ENCODE data around the gene TMA16.
"Not testable (repeated sequence)": the region's sequence is repeated elsewhere in the genome, so short reads cannot be mapped to it uniquely, and the experiment has no call there.

TMA16 gene

DNA sequence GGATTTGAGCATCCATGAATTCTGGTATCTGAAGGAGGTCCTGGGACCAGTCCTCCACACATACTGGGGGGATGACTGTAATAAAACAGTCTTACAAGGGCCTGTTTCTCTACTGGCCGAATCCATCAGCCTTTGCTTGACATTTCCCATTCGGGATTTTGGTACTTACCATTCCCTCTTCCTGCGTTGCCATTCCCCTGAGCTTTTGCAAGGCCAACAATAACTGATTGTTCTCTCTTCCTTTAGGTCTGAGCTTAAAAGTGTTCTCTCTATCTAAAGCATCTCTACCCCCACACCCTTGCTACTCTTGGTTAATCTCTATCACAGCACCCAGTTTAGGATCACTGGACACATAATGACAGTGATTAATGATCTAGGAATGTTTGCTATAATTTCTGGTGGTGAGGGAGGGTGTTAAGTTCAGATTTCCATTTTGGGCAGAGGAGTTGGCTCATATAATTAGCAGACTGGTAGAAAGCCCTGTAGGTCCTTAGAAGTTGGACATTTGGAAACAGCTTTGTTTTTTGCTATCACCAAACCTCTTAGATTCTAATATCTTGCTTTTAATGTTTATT lies 29.4 kb downstream of the TMA16 start:
- no peak for DNase-seq

GRCh38 chr4:163525982-163526381 lies 31.5 kb downstream of the TMA16 start:
- no peak for DNase-seq

- DNase-seq: no peak
These were observed 32.7 kb downstream of the TMA16 start for GRCh38 chr4:163527172-163527571.

DNA sequence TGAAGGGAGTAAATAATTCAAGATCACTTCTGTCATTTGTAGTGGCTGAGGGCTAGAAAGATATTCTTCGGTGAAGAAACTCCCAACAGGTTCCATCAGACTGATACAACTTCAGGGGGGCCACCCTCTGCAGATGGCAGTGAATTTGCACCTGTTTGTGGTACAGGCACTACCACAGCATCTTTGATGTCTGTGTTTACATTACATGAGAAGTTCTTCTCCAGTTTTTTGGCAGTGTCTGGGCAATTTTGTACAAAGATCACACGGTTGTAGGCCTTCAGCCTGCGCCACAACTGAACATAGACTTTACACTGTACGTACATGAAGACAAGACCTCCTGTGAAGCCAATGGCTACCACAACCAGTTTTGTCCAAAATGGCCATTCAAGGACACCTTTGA lies 34.2 kb downstream of the TMA16 start:
- DNase-seq: no peak

DNA sequence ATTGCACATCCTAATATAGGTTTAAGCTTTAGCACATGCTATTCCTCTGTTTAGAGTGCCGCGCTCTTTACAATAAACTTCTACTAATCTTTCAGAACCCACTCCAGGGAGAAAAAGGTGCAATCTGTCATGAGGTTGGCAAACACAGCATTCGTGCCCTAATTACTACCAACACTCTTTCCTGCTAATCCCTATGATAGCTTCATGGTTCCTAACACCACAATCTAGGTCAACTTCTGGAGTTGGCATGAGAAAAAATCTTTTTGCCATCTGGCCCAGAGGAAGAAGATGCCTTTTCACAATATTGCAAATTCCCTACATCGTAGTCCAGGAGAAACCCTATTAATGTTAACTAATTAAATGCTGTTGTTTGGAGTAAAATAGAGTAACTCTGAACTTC lies 39.6 kb downstream of the TMA16 start:
- no peak for DNase-seq

GRCh38 chr4:163535657-163536056 lies 41.2 kb downstream of the TMA16 start:
- DNase-seq: no peak

DNA sequence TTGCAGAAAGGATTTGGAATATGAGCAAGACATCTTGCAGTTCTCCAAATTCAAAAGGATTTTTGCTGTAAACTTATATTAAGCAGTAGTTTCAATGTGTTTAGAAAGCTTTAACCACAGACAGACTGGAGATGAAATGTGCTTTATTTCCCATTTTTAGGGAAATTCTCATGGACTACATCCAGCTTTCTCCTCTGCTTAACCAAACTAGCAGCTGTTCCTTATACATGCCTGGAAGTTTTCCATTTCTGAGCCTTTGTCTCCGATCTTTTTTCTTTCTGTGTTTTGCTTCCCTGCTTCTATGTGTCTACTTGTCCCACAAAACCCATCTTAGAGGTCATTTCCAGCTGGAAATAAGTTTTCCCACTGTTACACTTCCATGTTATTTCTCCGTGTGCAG lies 41.6 kb downstream of the TMA16 start:
- no peak for DNase-seq

GRCh38 chr4:163537114-163537513 lies 42.6 kb downstream of the TMA16 start:
- DNase-seq: no peak

DNA sequence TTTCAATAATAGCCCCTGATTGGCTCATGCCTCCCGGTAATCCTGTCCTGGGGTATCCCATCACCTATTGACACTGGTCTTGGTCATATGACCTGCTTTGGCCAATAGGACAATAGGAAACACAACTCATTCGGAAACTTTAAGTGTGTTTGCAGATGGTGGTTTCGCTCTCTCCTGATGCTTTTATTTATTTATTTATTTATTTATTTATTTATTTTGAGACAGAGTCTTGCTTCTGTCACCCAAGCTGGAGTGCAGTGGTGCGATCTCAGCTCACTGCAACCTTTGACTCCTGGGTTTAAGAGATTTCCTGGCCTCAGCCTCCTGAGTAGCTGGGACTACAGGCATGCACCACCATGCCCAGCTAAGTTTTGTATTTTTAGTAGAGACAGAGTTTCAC lies 44.3 kb downstream of the TMA16 start:
- DNase-seq: not testable (repeated sequence)

DNA sequence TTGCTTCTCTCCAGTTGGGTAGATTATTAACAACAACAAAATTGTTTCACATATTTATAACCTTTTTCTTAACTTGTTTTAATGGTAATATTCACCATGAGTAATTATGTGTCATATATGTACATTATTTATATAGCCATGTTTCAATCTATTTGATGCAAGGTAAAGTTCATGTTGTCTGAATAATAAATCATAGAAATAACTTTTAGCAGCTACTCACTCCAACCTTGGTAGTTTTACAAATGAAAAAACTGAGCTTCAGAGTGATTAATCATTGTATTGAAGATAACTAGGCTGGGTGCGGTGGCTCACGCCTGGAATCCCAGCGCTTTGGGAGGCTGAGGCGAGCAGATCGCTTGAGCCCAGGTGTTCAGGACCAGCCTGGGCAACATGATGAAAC lies 46.0 kb downstream of the TMA16 start:
- DNase-seq: no peak

GRCh38 chr4:163540977-163541376 lies 46.5 kb downstream of the TMA16 start:
- no peak for DNase-seq

GRCh38 chr4:163542275-163542674 lies 47.8 kb downstream of the TMA16 start:
- DNase-seq: no peak

GRCh38 chr4:163544407-163545038 lies 50.0 kb downstream of the TMA16 start:
- peak; percentile 60 to 64 for DNase-seq

- DNase-seq: peak; percentile 21 to 62
These were observed 54.2 kb downstream of the TMA16 start for GRCh38 chr4:163548481-163549243.

DNA sequence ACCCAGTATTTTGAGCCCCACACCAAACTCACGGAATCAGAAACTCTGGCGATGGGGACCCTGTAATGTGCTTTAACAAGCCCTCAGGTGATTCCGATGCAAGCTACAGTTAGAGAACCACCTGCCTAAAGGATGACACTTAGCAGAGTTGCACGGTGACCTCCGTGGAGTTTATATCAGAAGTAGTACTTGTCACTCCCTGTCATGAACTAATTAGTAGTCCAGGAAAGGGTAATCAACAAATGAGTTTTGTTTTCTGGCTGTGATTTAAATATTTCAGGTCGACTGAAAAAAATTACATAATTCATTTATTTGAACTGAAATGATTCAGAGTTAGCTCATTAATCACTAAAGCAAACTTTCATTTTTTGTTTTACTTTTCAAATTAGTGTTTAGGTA lies 56.4 kb downstream of the TMA16 start:
- no peak for DNase-seq

DNA sequence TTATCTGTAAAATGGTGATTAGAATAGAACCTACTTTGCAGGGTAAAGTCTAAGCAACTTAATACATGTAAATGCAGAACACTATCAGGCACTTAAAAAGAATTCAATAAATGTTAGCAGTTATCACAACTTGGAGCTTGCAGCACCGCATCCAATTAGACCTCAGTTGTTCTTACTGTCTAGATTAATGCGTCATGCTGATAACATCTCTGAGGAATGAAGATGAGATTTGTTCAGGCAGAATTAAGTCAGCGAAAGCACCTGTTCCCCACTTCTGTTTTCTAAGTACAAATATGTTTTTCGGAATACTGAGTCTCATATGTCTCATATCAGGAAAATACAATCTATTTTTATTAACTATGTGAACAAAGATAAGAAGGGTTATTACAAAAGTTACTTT lies 58.7 kb downstream of the TMA16 start:
- DNase-seq: no peak

DNA sequence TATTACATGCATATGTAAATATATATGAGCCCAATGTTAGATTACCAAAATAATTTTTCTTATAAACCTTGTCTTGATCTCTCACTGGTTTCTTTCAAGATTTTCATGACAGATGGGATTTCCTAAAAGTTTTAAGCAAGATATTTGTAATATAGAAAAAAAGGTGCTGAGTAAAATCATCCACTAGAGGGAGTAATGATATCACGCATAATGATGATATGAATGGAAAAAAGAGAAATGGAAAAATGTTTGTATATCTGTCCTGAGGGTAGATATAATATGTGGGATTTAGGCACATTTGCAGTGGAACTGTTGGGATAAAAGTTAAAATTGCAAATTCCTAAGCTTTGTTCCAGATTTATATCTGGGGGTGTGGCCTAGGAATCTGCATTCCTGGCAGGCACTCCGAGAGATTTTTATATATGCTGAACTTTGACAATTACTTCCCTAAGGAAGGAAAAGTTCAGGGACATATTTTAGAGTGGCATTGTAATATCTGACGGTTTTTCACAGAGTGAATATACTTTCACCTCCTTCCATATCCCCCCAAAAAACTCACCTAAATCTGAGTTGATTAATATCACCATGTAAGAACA lies 60.5 kb downstream of the TMA16 start:
- peak in 1 of 2 donors; percentile 42 for DNase-seq

GRCh38 chr4:163556177-163556576 lies 61.7 kb downstream of the TMA16 start:
- peak in 1 of 2 donors; percentile 28 for DNase-seq

- no peak for DNase-seq
These were observed 62.3 kb downstream of the TMA16 start for GRCh38 chr4:163556650-163557391.

DNA sequence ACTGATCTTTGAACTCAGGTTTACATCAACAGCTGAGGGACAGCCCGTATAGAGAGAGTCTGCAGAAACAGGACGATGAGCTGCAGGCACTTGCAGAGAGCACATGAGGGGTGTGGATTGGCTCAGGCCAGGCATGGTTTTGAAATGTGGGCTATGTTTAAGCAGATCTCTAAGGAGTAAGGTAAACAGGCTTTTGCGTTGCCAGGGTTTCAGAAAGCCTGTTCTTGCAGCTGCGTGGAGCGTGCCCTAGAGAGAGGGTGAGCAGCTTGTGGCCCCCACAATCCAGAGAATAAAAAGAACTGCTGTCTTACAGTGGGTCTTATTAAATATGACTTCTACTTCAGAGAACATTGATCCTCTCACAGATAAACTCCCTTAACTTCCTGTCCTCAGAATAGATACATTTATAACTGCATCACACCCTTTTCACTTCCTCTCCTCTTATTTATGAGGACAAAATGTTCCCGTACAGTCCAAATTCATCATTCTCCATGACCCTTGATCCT lies 64.1 kb downstream of the TMA16 start:
- DNase-seq: peak; percentile 37 to 47

DNA sequence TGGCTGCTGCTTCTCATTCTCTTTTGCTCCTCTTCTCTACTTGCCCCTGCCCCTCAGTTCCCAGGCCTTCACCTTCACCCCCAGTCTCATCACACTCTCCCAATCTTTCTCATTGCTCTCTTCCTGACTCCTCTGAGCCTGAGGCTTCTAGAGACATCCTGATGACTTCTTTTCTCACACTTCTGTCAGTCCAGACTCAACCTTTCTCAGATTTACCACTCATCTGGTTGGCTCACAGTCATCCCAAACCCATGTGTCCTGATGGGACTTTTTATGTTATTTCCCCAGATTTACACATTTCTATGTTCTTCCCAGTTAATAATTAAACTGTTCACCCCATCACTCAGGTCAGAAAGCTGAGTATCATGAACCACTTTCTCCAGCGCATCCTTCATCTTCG lies 68.0 kb downstream of the TMA16 start:
- DNase-seq: no peak

GRCh38 chr4:163563592-163563991 lies 69.1 kb downstream of the TMA16 start:
- DNase-seq: no peak

DNA sequence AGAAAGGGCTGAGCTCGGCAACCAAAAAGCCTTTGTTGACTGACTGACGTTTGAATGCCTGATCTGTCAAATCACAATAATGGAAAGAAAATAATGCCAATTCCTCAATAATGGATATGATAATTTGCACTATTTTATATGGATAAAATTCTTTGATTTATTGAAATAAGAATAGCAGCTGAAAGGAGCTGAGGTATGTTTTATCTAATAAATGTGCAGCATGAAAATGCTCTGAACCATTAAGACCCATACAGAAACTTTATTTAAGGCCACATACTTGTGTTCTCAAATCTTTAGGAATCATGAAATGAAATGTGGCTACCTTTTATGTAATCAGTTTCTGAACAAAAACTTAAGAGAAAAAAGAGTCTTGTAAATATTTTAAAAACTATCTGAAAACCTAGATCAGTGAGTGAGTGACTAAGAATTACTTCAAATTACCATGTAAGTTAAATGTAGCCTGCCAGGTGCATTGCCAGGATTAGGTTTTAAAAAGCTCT lies 69.8 kb downstream of the TMA16 start:
- DNase-seq: no peak

All from CD4-positive, alpha-beta T cell treated with Interferon alpha-2 for 1 hour (primary cell).